ENCODE measurements around the gene CAVIN4.
A peak's percentile ranks its signal among the peaks of the same experiment; 100 is the strongest.

The CAVIN4 gene

DNA sequence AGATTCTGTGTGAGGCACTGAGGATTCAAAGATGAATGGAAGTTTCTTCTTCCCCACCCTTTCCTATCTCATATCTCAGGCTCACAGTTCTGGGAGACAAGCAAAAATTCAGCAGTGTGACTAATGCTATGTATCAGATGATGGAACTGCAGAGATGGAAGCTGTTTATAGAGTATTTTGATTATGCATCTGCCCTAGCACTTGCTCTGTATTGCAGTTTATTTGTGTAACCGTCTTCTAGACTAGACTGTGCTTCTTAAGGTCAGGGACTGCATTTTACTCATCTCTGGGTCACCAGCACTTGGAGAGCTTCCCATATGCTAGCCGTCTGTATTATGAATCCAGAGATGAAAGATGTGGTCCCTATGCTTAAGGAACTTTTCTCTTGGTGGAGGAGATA, 12.6 kb downstream of the CAVIN4 start:
- DNase-seq = no peak

DNA sequence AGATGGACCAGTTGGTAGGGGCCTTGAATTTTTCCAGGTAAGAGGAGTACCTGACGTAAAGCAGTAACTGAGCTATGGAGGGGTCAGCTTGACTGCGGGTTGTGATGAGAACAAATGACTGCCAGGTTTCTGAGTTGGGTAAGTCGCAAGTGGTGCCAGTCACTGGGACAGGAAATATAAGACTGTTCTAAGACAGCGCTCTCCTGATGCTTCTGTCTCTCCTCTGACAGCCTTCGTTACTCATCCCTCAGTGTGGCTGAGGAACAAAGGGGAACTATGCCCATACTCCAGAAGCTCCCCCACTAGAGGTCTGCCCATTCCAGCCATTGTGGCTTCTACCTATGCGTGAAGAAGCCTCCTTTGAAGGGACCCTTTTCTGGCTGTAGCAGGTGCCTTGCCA, 13.3 kb downstream of the CAVIN4 start:
- no peak for DNase-seq

DNA sequence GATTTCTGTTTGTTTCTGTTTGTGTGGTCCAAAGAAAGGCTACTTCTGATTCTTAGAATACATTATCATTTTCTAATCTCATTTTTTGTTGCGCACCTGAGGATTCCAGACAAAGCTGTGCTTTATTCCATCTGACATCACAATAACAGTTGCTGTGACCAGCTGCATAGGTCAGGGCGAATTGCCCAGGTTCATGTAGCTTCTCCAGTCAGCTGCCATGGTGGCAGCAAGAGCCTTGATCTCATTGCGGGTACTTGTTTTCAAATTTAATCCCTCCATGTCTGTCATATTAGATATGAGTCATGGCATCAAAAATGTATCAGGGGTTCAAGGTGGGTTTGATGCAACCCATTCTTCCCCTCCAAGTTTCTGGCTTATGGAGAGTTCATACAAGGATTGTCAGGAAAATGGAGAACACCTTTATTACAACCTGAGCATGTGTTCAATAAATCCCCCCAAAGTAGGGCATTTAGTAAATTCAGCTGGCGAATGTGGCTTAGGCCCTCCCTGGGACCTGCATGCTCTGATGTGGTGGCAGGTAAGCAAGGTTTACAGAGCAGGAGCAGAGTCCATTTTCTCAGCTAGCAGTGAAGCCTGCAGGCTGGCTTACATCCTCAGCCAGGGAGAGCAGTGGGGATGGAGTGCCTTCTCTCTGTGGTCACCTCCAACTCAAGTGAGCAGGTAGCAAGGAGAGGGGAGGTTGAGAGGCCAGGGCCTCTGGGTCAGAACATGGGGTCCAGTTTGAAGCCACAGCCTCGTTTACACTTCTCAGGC, 13.9 kb downstream of the CAVIN4 start:
- peak in 1 of 58 donors; percentile 7 for DNase-seq

DNA sequence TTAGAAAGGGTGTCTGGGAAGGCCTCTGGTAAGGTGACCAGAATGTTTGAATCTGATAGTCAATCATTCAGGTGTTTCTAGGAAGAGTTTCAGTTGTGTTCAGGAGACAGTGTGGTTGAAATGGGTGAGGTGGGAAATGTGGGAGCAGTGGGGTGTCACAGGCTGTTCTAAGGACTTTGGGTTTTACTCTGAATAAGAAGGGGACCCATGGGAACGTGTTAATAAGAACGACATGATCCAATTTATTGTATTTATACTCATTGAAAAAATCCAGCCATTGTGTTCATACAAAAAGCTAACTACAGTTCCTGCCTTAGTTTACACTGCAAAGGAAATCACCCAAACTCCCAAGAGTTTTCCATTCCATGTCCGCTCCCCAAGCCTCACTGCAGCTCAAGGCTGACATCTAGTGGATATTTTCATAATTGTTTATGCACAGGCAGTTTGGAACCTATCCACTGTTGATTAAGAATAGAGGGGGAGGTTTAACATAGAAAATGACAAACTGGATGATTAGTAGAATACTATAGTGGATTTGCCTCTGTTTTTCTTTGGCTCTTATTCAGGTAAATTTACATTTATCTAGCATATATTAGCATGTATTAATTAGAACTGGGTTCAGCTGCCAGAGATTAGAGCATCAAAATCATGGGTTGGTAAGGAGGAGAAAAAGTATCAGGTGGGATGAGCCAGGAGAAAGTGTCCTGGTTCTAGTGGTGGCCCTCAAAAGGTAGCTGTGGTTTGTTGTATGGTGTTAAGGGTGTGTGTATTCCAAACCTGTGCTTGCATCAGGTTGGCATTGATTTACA, 17.7 kb downstream of the CAVIN4 start:
- peak in 24 of 58 donors; percentile 5 to 84 (median 29) for DNase-seq

DNA sequence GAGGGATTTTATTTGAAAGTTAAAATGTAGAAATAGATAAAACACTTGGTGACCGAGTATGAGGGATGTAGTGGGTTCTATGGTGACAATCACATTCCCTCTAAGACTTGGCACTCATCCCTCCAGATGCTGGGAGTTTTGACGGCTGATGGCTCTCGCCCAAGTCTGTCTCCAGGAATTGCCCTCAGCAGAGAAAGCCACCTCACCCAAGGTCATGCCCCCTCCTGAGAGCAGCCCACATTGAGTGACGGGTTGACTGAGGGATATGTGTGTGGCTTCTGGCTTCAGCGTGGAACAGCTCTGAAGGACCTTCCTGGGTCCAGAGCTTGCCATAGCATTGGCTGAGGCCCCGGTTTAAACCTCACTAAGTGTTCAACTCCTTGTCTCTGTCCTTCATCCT, 19.4 kb downstream of the CAVIN4 start:
- peak in 1 of 58 donors; percentile 23 for DNase-seq

DNA sequence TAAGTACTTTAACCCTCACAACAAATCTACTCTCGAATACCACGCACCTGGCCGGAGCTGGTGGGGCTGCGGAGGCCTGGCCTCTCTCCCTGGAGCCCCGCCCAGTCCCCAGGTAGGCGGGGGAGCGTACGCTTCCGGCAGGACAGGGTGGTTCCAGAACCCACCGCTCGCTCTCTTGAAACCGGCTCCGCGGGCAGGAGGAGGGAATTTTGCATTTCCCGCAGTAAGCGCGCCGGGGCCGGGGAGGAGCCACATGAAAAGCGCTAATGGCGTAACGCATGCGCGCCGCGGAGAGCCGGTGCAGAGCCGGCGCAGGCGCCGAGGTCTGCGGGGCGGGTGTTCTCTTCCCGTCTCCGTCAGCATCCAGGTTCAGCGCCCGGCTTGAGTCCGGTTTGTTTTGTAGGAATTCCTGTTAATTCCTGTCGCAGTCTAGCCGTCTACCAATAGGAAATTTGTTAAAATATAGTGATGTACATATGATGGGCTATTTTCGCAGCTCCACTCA, 20.8 kb downstream of the CAVIN4 start:
- peak in 56 of 58 donors; percentile 27 to 88 (median 72) for DNase-seq

DNA sequence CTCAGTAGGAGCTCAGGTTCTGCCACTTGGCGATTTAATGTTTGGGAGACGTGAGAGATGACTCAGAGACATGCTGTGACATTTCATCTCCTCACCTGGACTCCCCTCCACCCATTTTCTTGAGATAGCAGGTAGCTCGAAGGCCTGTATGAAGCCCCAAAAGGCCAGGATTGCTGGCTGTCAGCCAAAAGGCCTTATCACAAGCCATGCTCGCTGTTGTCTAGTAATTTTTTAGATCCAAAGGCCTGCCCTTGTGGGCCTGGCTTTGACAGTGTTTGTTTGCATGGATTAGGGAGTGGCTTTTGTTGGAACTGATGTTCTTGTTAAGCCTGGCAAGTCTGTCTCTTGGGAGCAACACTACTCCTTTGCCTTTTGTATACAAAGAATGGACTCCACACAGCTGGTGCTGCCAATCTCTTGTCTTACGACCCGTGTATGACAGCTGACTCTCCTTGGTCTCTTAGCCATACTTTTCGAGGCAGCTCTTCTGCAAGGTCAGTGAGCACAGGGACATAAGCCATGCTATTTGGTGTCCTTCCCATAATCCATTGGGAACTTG, 22.7 kb downstream of the CAVIN4 start:
- DNase-seq = no peak

DNA sequence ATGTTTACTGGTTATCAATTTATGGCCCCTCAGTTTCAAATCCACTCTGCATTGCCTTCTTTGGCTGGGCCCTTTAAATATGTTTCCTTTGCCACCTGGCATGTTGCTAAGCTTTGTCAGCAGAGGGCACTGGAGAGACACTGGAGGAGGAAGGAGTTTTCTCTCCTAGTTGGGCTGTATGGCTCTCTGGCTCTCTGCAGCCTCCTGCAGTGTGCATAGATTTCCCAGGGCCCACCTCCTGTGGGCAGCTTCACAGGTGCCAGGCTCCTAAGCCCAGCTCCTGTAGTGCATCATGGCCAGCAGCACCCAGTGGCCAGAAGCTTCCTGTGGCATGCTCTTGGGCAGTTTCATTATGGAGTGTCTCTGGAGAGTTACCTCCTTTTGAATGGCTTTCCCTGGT, 23.3 kb downstream of the CAVIN4 start:
- peak in 24 of 58 donors; percentile 11 to 62 (median 31) for DNase-seq

DNA sequence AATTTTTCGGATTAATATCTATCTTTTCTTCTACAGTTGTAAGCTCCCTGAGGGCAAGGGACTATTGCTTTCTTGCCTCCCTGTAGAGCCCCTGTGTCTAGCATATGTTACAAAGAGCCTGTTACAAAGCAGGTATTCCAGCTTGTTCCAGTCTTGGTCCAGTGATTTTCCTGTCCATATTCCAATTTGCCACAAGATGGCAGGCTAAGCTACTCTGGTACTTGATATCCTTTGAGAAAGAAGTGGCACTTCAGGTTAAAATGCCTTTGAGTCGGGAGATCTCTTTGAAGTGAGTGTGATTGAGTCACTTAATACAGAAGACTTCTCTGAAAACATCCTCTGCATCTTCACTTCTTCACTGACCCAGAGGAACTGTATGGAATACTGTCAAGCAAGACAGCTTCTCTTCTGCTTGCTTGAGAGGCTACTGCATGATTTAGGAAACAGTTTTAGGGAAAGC, 24.5 kb downstream of the CAVIN4 start:
- DNase-seq = peak in 12 of 58 donors; percentile 8 to 54 (median 22)

DNA sequence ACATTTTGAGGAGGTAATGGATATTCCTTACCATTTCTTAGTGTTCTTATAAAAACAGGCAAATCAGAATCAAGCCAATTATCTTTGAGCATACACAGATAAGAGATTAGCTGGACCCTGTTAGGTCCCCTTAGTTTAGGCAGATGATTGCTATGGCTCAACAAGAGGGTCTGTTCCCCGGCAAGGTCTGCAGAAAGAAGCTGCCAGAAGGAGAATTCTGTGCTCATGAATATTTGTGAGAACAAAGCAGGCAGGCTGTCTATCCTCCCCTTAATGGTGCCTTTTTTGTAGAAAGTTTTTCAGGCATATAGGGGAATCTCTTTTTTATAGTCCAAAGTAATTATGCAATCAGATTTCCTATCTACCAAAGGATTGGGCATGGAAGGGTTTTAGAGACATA, 27.5 kb downstream of the CAVIN4 start:
- DNase-seq = no peak

DNA sequence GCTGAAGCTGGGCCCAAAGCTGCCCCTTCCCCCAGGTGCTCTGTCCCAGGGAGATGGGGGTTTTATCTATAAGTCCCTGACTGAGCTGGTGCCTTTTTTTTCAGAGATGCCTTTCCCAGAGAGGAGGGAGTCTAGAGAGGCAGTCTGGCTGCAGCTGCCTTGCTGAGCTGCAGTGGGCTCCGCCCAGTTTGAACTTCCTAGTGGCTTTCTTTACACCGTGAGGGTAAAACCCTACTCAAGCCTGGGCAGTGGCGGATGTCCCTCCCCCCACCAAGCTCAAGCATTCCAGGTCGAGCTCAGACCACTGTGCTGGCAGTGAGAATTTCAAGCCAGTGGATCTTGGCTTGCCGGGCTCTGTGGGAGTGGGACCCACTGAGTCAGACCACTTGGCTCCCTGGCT, 41.3 kb downstream of the CAVIN4 start:
- no peak for DNase-seq

DNA sequence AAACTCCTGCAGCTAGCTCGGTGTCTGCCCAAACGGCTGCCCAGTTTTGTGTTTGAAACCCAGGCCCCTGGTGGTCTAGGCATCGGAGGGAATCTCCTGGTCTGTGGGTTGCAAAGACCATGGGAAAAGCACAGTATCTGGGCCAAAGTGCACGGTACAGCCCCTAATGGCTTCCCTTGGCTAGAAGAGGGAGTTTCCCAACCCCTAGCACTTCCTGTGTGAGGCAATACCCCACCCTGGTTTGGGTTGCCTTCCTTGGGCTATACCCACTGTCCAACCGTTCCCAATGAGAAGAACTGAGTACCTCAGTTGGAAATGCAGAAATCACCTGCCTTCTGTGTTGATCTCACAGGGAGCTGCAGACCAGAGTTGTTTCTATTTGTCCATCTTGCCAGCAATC, 41.8 kb downstream of the CAVIN4 start:
- DNase-seq = no peak

DNA sequence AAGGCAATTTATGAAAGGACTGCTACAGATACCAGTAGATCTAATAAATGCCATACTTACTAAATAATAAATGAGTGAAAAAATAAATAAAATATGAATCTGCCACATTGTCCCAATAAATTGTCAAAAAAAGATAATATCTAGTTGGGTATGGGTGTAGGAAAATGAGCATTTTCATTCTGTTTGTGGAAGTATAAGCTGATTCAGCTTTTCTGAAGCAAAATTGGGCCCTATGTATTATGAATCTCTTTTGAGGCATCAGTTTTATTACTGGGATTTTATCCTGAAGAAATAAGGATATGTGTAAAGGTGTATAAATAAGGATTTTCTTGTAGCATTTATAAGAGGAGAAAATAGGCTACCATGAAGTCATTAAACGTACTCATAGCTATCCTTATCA, 46.1 kb downstream of the CAVIN4 start:
- no peak for DNase-seq

DNA sequence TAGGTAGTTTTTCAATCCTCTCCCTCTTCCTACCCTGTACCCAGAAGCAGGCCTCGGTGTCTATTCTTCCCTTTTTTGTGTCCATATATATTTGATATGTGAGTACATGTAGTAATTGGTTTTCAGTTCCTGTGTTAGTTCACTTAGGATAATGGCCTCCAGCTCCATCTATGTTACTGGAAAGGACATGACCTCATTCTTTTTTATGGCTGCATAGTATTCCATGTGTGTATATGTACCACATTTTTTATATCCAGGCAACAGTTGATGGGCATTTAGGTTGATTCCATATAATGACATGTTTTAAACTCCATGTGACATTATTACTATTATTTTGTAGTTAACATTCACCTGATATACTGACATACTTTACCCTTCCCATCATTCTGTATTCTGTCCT, 49.1 kb downstream of the CAVIN4 start:
- no peak for DNase-seq

DNA sequence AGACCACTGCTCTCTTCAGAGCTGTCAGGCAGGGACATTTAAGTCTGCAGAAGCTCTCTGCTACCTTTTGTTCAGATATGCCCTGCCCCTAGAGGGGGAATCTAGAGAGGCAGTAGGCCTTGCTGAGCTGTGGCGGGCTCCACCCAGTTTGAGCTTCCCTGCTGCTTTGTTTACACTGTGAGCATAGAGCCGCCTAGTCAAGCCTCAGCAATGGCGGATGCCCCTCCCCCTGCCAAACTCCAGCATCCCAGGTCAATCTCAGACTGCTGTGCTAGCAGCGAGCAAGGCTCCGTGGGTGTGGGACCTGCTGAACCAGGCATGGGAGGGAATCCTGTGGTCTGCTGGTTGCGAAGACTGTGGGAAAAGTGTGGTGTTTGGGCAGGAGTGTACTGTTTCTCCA, 59.9 kb downstream of the CAVIN4 start:
- no peak for DNase-seq
